Measurements from ENCODE around the gene ISG20L2. TPM values are rescaled to one million over a fixed set of nuclear protein-coding genes. Genes with fewer than 3 reads are reported as not detected.

The ISG20L2 gene
- total and polyA plus RNA-seq, 2 experiments from 2014 or later: 25.1 to 27.3 TPM

DNA sequence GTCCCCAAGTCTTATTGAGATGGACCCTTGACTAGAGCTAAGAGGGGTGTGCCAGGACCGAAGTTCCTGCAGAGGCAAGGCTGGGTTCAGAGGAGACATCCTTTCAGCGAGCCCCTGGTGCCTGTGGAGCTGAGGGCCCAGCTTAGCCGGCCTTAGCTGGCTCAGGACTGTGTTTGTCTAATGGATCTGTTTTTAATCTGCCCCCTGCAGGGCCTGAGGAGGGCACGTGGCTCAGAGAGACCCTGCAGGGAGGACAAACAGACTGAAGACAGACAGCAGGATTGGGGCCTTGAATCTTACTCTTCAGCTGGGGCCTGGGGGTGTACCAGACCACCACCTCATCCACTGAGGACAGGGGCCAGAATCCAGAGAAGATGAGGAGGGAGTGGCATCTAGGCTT is 24.8 kb downstream of the ISG20L2 start:
- Histone ChIP-seq H3K27me3 (no peaks in the 10 kb centered on the region), H3K27ac (no peak overlapping the region), H3K4me3 (peak overlapping the region; percentile 77), H3K9me3 (ENCODE audit: low read depth) (no peaks in the 10 kb centered on the region), H3K36me3 (peaks cover 18% of the 10 kb centered on the region), H3K4me1 (ENCODE audit: low read depth) (peaks cover 30% of the 10 kb centered on the region)
- DNase-seq (ENCODE audit: low read depth in 1 of 2, low spot score in 1 of 2): no peak
- TF ChIP-seq, protein P1, sequence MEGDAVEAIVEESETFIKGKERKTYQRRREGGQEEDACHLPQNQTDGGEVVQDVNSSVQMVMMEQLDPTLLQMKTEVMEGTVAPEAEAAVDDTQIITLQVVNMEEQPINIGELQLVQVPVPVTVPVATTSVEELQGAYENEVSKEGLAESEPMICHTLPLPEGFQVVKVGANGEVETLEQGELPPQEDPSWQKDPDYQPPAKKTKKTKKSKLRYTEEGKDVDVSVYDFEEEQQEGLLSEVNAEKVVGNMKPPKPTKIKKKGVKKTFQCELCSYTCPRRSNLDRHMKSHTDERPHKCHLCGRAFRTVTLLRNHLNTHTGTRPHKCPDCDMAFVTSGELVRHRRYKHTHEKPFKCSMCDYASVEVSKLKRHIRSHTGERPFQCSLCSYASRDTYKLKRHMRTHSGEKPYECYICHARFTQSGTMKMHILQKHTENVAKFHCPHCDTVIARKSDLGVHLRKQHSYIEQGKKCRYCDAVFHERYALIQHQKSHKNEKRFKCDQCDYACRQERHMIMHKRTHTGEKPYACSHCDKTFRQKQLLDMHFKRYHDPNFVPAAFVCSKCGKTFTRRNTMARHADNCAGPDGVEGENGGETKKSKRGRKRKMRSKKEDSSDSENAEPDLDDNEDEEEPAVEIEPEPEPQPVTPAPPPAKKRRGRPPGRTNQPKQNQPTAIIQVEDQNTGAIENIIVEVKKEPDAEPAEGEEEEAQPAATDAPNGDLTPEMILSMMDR (IDR thresholded peaks at IDR 0.05; ENCODE audit: low read depth, low read length): no peak

DNA sequence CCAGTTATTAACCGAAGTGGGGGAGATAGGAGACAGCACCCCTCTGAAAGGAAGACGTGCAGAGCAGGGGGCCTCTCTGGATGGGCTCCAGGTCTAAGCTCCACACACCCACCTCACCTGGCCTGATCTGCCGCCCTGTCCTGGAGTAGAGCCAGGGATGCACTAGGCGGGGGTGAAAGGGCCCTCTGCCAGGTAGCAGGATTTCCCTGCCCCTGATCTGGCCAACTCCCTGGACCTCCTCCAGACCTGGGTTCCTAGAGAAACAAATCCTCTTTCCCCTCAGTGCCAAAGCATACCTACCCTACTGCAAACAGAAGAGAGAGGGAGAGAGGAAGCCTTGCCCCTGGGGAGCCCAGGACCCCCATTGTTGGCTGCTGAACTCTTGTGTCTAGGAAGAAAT is 25.2 kb downstream of the ISG20L2 start:
- Histone ChIP-seq H3K9me3 (ENCODE audit: low read depth) (no peaks in the 10 kb centered on the region), H3K36me3 (peaks cover 18% of the 10 kb centered on the region), H3K4me3 (peak overlapping the region; percentile 77), H3K27ac (no peak overlapping the region), H3K4me1 (ENCODE audit: low read depth) (peaks cover 28% of the 10 kb centered on the region), H3K27me3 (no peaks in the 10 kb centered on the region)
- DNase-seq (ENCODE audit: low read depth in 1 of 2, low spot score in 1 of 2): no peak
- TF ChIP-seq, protein P1 (IDR thresholded peaks at IDR 0.05; ENCODE audit: low read depth, low read length): no peak

DNA sequence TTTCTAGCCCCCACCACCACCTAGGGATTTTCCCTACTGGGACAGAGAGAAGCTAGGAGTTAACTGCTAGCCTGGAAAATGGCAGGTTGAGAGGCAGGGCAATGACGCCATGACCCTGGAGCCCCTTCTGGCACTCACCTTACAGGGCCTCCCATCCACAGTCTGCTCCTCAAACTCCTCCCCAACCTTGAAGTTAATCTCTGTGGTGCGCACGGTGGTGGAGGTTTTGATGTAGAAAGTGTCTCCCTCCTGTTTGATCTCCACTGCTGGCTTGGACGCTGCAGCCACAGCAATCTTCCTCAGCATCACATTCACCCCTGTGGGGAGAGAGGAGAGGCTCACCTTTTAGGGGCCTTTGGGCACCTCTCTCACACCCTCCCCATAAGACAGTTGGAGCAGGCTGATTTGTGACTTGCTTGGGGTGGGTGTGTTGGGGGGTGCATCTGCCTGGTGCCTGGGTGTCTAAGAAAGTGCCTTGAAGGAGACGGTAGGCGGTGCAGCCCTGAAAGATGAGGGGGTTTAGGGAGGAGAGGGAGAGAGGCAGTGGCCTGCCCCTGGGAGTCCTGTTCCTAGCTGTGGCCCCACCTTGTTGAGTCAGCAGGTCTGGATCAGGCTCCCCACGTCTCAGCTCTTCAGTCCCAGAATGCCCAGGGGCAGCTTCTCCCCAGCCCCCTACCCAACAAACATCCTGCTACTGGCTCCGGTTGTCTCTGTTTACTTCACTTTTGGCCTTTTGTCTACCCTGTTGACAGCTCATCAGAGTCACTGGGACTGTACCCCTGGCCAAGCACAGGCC is 27.6 kb downstream of the ISG20L2 start:
- H3K36me3 ChIP-seq: peaks cover 18% of the 10 kb centered on the region
- no peak for DNase-seq (ENCODE audit: low read depth in 1 of 2, low spot score in 1 of 2)
- no peaks in the 10 kb centered on the region for H3K9me3 ChIP-seq (ENCODE audit: low read depth)
- H3K4me1 ChIP-seq (ENCODE audit: low read depth): peaks cover 9% of the 10 kb centered on the region
- no peaks in the 10 kb centered on the region for H3K27me3 ChIP-seq
- H3K27ac ChIP-seq: peak overlapping the region; percentile 59
- TF ChIP-seq, protein P1 (IDR thresholded peaks at IDR 0.05; ENCODE audit: low read depth, low read length): no peak
- H3K4me3 ChIP-seq: no peak overlapping the region

DNA sequence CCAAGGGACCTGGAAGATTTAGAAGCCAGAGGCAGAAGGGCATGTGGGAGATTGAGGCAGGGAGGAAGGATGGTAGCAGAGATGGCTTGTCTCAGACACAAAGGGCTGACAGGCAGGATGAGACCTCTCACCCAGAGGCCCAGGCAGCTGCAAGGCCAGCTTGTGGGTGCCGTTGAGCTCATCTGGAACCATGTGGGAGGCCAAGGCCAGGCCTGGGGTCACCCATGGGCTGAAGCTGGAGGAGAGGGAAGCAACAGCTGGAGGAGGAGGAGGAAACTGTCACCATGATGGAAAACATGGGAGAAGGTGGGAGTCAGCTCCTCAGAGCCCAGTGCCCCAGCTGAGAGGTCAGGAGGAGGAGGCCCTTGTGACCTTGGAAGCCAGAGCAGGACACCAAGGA is 29.6 kb downstream of the ISG20L2 start:
- no peak overlapping the region for H3K4me3 ChIP-seq
- H3K4me1 ChIP-seq (ENCODE audit: low read depth): peaks cover 17% of the 10 kb centered on the region
- peaks cover 18% of the 10 kb centered on the region for H3K36me3 ChIP-seq
- H3K27ac ChIP-seq: peak overlapping the region; percentile 43
- no peaks in the 10 kb centered on the region for H3K27me3 ChIP-seq
- DNase-seq (ENCODE audit: low read depth in 1 of 2, low spot score in 1 of 2): no peak
- no peaks in the 10 kb centered on the region for H3K9me3 ChIP-seq (ENCODE audit: low read depth)
- TF ChIP-seq, protein P1 (IDR thresholded peaks at IDR 0.05; ENCODE audit: low read depth, low read length): no peak

DNA sequence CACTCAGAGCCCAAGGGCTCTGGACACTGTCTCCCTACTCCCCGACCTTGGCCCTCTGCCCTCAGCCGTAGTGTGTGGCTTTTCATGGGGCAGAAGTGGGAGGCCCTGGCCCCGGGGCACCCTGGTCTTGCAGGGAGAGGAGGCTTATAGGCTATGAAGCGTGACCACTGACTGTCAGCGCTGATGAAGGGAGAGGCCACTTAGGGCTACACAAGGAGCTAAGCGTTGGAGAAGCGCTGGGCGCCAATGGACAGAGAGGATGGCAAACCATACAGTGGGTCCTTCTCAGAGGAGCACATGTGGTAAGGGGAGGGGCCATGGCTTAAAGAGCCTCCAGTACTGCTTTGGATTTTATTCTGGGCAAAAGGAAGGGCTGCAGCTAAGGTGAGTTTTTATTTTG is 31.1 kb downstream of the ISG20L2 start:
- no peaks in the 10 kb centered on the region for H3K9me3 ChIP-seq (ENCODE audit: low read depth)
- no peak overlapping the region for H3K4me3 ChIP-seq
- peaks cover 18% of the 10 kb centered on the region for H3K36me3 ChIP-seq
- no peak overlapping the region for H3K27ac ChIP-seq
- DNase-seq (ENCODE audit: low read depth in 1 of 2, low spot score in 1 of 2): no peak
- TF ChIP-seq, protein P1 (IDR thresholded peaks at IDR 0.05; ENCODE audit: low read depth, low read length): no peak
- no peaks in the 10 kb centered on the region for H3K27me3 ChIP-seq
- H3K4me1 ChIP-seq (ENCODE audit: low read depth): peaks cover 21% of the 10 kb centered on the region

All from cardiac muscle cell (in vitro differentiated cells and primary cell).